Small intestine (tissue), 7 donors: Measurements from ENCODE around the gene ESF1. TPM values are rescaled to one million over a fixed set of nuclear protein-coding genes. Genes with fewer than 3 reads are reported as not detected.

Experiments
- DNase-seq, 2 donors: peaks; one replicate each; pipeline versions ENCODE4 v3.0.0 to v3.0.0-alpha.2; 2013
- FAIRE-seq: peaks from 2 replicates; lab custom pipeline; 2012; peaks lifted over from hg19 to GRCh38; lab: Jason Lieb, UNC
- H3K27ac ChIP-seq, 3 donors: one replicate each; pipeline ENCODE4 v1.5.1; 2013; ENCODE audit warnings: low read length in 2 of 3, mild to moderate bottlenecking in 2 of 3, control low read depth in 1 of 3, inconsistent platforms in 1 of 3, low read depth in 1 of 3, moderate library complexity in 1 of 3
- H3K27me3 ChIP-seq, 3 donors: one replicate each; pipeline ENCODE4 v1.6.1; 2013; ENCODE audit warnings: low read length in 3 of 3, inconsistent platforms in 1 of 3; ENCODE audit not compliant: control insufficient read depth in 3 of 3, insufficient read depth in 3 of 3
- H3K36me3 ChIP-seq, 3 donors: one replicate each; pipeline ENCODE4 v1.6.1; 2013; ENCODE audit warnings: low read length in 3 of 3, inconsistent platforms in 1 of 3, low read depth in 1 of 3, mild to moderate bottlenecking in 1 of 3, moderate library complexity in 1 of 3; ENCODE audit not compliant: control insufficient read depth in 3 of 3, insufficient read depth in 2 of 3
- H3K4me1 ChIP-seq, 3 donors: one replicate each; pipeline ENCODE4 v1.6.1; 2013; ENCODE audit warnings: low read length in 2 of 3, inconsistent platforms in 1 of 3, low read depth in 1 of 3, mild to moderate bottlenecking in 1 of 3, moderate library complexity in 1 of 3; ENCODE audit not compliant: control insufficient read depth in 3 of 3, insufficient read depth in 2 of 3
- H3K4me3 ChIP-seq, 3 donors: one replicate each; pipeline ENCODE4 v1.5.1; 2013; ENCODE audit warnings: low read length in 3 of 3, control low read depth in 1 of 3, inconsistent platforms in 1 of 3, low read depth in 1 of 3, mild to moderate bottlenecking in 1 of 3, moderate library complexity in 1 of 3
- H3K9me3 ChIP-seq, 2 donors: one replicate each; pipeline ENCODE4 v1.6.1; 2013; ENCODE audit warnings: low read depth in 1 of 2, low read length in 1 of 2; ENCODE audit not compliant: control insufficient read depth in 2 of 2, insufficient read depth in 1 of 2
- whole genome bisulfite sequencing, 3 donors: extraction: QIAGEN DNeasy Blood & Tissue Kit; methylation state at CpG; one replicate each; pipeline ENCODE4 v1.1.7; 2013; 5-methylcytosine and 5-hydroxymethylcytosine counted together
- polyA plus RNA-seq, 4 donors: library from polyadenylated mRNA; stranded (reverse) in 3 of 4; unstranded in 1 of 4; fragments of 200-250 nt in 3 of 4; fragments of 120-200 nt in 1 of 4; gene quantifications; one replicate each; pipeline versions ENCODE4 v1.2.1 to v1.2.3, GENCODE V29; 2013
- donor health status: healthy with polysubstance abuse.
- donor health status: control.
- donor health status: control.
- donor health status: Bipolar disorder and iron deficiency.
- donor health status: healthy.

Gene ESF1
- polyA plus RNA-seq, 4 donors = 7.2 to 18.9 (median 8.8) TPM

DNA sequence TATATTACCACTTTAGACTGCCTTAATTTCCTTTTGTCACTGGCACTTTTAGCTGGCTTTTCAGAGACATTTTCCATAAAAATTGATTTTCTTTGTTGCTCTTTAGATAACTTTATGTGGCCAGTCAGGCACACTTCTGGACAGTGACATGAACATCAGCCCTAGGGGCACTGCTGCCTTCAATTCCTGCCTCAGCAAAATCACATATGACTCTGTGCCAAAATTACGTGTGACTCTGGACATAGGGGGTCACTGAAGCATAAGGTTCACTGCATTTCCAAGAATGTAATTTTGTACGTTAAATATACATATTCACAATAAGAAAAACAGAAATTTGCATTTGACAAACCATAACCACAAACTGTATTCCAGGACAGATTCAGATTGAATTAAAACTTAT, 66.5 kb downstream of the ESF1 start:
- FAIRE-seq (no peak), DNase-seq (no peak)
- H3K4me3 ChIP-seq = no peak overlapping the region
- WGBS, 3 donors = 97 to 99% (median 98%) methylated on average over 2 of the region's 2 CpGs
- peaks cover 0 to 3% of the 10 kb centered on the region in 2 donors for H3K9me3 ChIP-seq
- H3K27ac ChIP-seq = no peak overlapping the region
- no peaks in the 10 kb centered on the region for H3K27me3 ChIP-seq
- H3K4me1 ChIP-seq = no peaks in the 10 kb centered on the region
- peaks cover 3 to 18% (median 10%) of the 10 kb centered on the region in 3 donors for H3K36me3 ChIP-seq

DNA sequence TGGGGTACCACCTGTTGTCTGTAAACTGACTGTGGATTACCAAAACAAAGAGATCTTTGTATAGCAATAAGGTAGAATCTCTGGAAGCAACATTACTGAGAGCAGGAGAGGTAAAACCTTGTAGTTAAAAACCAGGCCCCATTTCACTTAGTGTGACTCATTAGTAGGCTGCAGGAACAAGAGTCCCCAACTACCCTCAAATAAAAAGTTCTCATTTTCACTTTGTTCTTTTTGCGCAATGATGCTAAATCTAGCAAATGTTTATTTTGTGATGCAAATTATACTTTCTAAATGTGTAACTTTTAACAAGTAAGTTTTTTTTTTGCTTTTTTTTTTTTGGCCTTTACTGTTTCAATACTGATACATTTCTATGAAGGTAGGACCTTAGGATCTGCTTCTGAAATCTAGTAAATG, 67.1 kb downstream of the ESF1 start:
- Histone ChIP-seq H3K4me1 (no peaks in the 10 kb centered on the region), H3K36me3 (peaks cover 3 to 18% (median 10%) of the 10 kb centered on the region in 3 donors), H3K4me3 (no peak overlapping the region), H3K27ac (no peak overlapping the region), H3K9me3 (peaks cover 0 to 3% of the 10 kb centered on the region in 2 donors), H3K27me3 (no peaks in the 10 kb centered on the region)
- no peak for DNase-seq
- FAIRE-seq = no peak
- WGBS, 3 donors = 88 to 100% (median 94%) methylated on average over 1 of the region's 1 CpG

DNA sequence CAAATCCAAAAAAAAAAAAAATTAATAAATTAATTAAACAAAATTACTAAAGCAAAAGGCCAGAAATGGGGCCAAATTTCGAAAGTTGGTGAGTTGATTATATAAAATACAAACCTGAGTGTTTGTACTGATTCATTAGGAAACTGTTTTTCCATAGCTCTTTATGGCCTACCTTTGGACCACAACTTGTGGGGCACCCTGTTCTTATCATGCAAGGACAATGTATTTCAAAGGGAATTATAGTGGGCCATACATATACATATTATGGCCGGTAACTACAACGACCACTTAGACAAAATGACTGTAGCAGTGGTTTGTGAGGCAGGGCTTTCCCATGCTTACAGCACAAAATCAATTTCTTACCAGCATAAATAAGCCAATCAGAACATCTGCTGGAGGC, 69.5 kb downstream of the ESF1 start:
- DNase-seq (peak in 1 of 2 donors; percentile 71), FAIRE-seq (no peak)
- peaks cover 0 to 6% of the 10 kb centered on the region in 2 donors for H3K9me3 ChIP-seq
- H3K4me3 ChIP-seq = no peak overlapping the region
- H3K27ac ChIP-seq = no peak overlapping the region
- H3K4me1 ChIP-seq = no peaks in the 10 kb centered on the region
- 55 to 73% (median 61%) methylated on average over 3 of the region's 3 CpGs for WGBS, 3 donors
- H3K36me3 ChIP-seq = peaks cover 3 to 21% (median 10%) of the 10 kb centered on the region in 3 donors
- no peaks in the 10 kb centered on the region for H3K27me3 ChIP-seq

DNA sequence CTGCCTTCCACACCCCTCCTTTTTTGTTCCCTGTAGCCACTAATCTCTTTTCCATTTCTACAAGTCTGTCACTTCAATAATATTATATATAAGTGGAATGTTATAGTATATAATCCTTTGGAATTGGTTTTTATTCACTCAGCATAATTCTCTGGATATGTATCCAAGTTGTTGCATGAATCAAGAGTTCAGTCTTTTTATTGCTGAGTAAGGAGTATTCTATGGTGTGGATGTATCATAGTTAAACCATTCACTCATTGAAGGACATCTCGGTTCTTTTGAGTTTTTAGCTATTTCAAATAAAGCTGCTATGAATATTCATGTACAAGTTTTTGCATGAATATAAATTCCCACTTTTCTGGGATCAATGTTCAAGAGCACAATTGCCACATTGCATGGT, 76.5 kb downstream of the ESF1 start:
- H3K4me1 ChIP-seq = no peaks in the 10 kb centered on the region
- WGBS, 3 donors = 74 to 86% (median 82%) methylated on average over 1 of the region's 1 CpG
- DNase-seq (no peak), FAIRE-seq (no peak)
- H3K27ac ChIP-seq = no peak overlapping the region
- no peaks in the 10 kb centered on the region for H3K27me3 ChIP-seq
- H3K36me3 ChIP-seq = peaks cover 0 to 6% (median 0%) of the 10 kb centered on the region in 3 donors
- peaks cover 0 to 3% of the 10 kb centered on the region in 2 donors for H3K9me3 ChIP-seq
- H3K4me3 ChIP-seq = no peak overlapping the region

- WGBS, 3 donors = 77 to 86% (median 84%) methylated on average over 9 of the region's 9 CpGs
- Histone ChIP-seq H3K27me3 (no peaks in the 10 kb centered on the region), H3K9me3 (no peaks in the 10 kb centered on the region), H3K4me1 (no peaks in the 10 kb centered on the region), H3K27ac (no peak overlapping the region), H3K4me3 (no peak overlapping the region), H3K36me3 (no peaks in the 10 kb centered on the region)
- FAIRE-seq = no peak
- DNase-seq = no peak
These were observed 81.5 kb downstream of the ESF1 start for GRCh38 chr20:13703265-13703664.

GRCh38 chr20:13701486-13701885, 83.2 kb downstream of the ESF1 start:
- no peak overlapping the region for H3K4me3 ChIP-seq
- H3K9me3 ChIP-seq = no peaks in the 10 kb centered on the region
- H3K27ac ChIP-seq = no peak overlapping the region
- DNase-seq (no peak), FAIRE-seq (no peak)
- H3K36me3 ChIP-seq = no peaks in the 10 kb centered on the region
- no peaks in the 10 kb centered on the region for H3K27me3 ChIP-seq
- no peaks in the 10 kb centered on the region for H3K4me1 ChIP-seq

DNA sequence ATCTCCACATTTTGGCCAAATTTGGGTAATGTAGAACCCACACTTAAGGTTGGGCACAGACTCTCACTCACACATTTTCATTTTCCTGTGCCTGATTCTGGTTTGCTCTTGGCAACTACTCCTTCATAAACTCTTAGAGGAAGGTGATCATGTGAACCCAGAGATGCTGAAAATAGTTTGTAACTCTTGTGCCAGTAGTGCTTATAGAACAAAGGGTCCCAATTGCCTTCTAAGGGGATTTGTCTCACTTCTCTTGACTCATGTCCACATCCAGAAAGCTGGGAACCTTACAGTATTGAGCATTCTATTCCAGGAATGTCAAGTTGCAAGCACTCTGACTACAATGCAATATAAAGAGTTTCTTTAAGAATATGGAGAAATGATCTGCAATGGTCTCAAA, 84.0 kb downstream of the ESF1 start:
- no peaks in the 10 kb centered on the region for H3K4me1 ChIP-seq
- H3K9me3 ChIP-seq = no peaks in the 10 kb centered on the region
- DNase-seq (no peak), FAIRE-seq (no peak)
- no peaks in the 10 kb centered on the region for H3K36me3 ChIP-seq
- no peak overlapping the region for H3K27ac ChIP-seq
- H3K27me3 ChIP-seq = no peaks in the 10 kb centered on the region
- no peak overlapping the region for H3K4me3 ChIP-seq

DNA sequence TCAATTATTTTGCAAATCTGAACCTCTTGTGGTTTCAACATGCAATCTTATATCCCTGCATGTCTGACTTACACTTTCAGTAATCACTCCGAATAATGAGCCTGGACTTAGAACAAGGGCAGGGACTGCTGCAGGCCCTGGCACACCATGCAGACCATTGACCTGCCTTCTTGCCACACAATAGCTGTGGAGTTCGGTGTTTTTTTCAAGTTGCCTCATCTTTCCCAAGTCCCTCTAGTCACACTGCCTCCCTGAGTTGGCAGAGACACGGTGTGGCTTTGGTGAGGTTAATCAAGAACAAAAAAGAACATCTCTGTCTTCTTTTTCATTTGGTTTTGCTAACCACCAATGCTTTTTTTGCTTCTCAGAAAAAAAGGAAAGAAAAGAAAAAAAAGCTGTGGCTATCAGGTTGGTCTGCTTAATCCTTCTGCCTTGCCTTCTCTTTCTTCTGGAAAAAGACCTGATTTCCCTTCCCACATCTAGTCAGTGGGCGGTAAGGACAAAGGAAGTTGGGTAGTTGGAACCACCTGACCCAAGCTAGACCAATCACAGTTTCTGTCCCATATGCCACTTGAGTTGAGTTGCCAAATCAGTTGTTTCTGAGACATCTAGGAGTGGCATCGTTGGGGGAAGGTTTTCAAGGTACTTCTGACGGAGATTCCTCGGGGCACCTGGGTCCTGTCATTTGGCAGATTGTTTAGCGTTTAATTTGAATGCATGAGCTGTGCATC, 90.1 kb downstream of the ESF1 start:
- no peak overlapping the region for H3K27ac ChIP-seq
- no peaks in the 10 kb centered on the region for H3K27me3 ChIP-seq
- DNase-seq (peak in 1 of 2 donors; percentile 19), FAIRE-seq (no peak)
- H3K4me1 ChIP-seq = no peaks in the 10 kb centered on the region
- WGBS, 3 donors = 67 to 85% (median 73%) methylated on average over 8 of the region's 8 CpGs
- no peaks in the 10 kb centered on the region for H3K9me3 ChIP-seq
- H3K36me3 ChIP-seq = no peaks in the 10 kb centered on the region
- no peak overlapping the region for H3K4me3 ChIP-seq
